ENCODE data around the gene USP21.

The USP21 gene

GRCh38 chr1:161166669-161167548 lies 7.6 kb downstream of the USP21 start:
- no peaks in the 10 kb centered on the region for H3K9me3 ChIP-seq
- H3K36me3 ChIP-seq = peaks cover 8 to 68% (median 34%) of the 10 kb centered on the region in 3 donors
- no peak for DNase-seq
- intact Hi-C loops (cut with DNase I; ENCODE audit: low total_unique reads) = no loop called here
- peak overlapping the region; percentile 75 to 82 for H3K4me3 ChIP-seq
- H3K27ac ChIP-seq = peak overlapping the region; percentile 93 to 95
- no peaks in the 10 kb centered on the region for H3K27me3 ChIP-seq
- peaks cover 0 to 31% (median 19%) of the 10 kb centered on the region in 4 donors for H3K4me1 ChIP-seq
- TF ChIP-seq, protein P1, sequence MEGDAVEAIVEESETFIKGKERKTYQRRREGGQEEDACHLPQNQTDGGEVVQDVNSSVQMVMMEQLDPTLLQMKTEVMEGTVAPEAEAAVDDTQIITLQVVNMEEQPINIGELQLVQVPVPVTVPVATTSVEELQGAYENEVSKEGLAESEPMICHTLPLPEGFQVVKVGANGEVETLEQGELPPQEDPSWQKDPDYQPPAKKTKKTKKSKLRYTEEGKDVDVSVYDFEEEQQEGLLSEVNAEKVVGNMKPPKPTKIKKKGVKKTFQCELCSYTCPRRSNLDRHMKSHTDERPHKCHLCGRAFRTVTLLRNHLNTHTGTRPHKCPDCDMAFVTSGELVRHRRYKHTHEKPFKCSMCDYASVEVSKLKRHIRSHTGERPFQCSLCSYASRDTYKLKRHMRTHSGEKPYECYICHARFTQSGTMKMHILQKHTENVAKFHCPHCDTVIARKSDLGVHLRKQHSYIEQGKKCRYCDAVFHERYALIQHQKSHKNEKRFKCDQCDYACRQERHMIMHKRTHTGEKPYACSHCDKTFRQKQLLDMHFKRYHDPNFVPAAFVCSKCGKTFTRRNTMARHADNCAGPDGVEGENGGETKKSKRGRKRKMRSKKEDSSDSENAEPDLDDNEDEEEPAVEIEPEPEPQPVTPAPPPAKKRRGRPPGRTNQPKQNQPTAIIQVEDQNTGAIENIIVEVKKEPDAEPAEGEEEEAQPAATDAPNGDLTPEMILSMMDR (IDR thresholded peaks at IDR 0.05) = no peak

GRCh38 chr1:161168906-161169305 lies 9.6 kb downstream of the USP21 start:
- Histone ChIP-seq H3K27me3 (no peaks in the 10 kb centered on the region), H3K4me3 (no peak overlapping the region), H3K27ac (no peak overlapping the region), H3K36me3 (peaks cover 15 to 66% (median 40%) of the 10 kb centered on the region in 3 donors), H3K4me1 (peaks cover 0 to 45% (median 32%) of the 10 kb centered on the region in 4 donors), H3K9me3 (no peaks in the 10 kb centered on the region)
- intact Hi-C loops (cut with DNase I; ENCODE audit: low total_unique reads) = no loop called here
- DNase-seq = no peak
- TF ChIP-seq, protein P1 (IDR thresholded peaks at IDR 0.05) = no peak

GRCh38 chr1:161171191-161171590 lies 11.9 kb downstream of the USP21 start:
- no peak for DNase-seq
- H3K36me3 ChIP-seq = peaks cover 20 to 75% (median 40%) of the 10 kb centered on the region in 3 donors
- no peaks in the 10 kb centered on the region for H3K9me3 ChIP-seq
- no peak overlapping the region for H3K4me3 ChIP-seq
- peaks cover 0 to 42% (median 31%) of the 10 kb centered on the region in 4 donors for H3K4me1 ChIP-seq
- H3K27me3 ChIP-seq = no peaks in the 10 kb centered on the region
- intact Hi-C loops (cut with DNase I; ENCODE audit: low total_unique reads) = no loop called here
- H3K27ac ChIP-seq = no peak overlapping the region
- TF ChIP-seq, protein P1 (IDR thresholded peaks at IDR 0.05) = no peak

DNA sequence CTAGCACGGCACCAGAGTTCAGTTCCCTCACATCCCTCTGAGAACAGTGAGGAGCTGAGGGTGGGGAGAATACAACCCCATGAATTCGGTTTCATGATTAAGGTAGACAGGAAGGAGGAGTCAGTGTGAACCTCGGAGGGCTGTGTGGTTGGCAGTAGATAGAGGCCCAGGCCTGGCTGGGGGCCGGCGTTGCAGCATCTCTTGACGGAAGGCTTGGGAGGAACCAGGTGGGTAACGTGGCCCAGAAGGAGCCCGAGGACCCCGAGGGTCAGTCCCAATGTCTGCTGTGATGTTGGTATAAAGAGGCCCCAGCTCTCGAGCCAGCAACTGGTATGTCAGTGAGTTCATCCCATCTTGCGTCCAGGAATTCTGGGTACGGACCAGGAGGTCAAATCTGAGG lies 12.4 kb downstream of the USP21 start:
- no peak overlapping the region for H3K27ac ChIP-seq
- TF ChIP-seq, protein P1 (IDR thresholded peaks at IDR 0.05) = no peak

GRCh38 chr1:161172349-161172748 lies 13.0 kb downstream of the USP21 start:
- Histone ChIP-seq H3K27ac (peak overlapping the region in 1 of 2 donors; percentile 47), H3K9me3 (no peaks in the 10 kb centered on the region), H3K27me3 (no peaks in the 10 kb centered on the region), H3K4me3 (no peak overlapping the region), H3K36me3 (peaks cover 20 to 75% (median 40%) of the 10 kb centered on the region in 3 donors), H3K4me1 (peaks cover 0 to 42% (median 31%) of the 10 kb centered on the region in 4 donors)
- intact Hi-C loops (cut with DNase I; ENCODE audit: low total_unique reads) = no loop called here
- no peak for DNase-seq
- TF ChIP-seq, protein P1 (IDR thresholded peaks at IDR 0.05) = no peak

More for the DNA sequence above, 12.4 kb downstream of the USP21 start:
- no peak for DNase-seq
- Histone ChIP-seq H3K27me3 (no peaks in the 10 kb centered on the region), H3K4me1 (peaks cover 0 to 47% (median 35%) of the 10 kb centered on the region in 4 donors), H3K36me3 (peaks cover 20 to 75% (median 40%) of the 10 kb centered on the region in 3 donors), H3K4me3 (no peak overlapping the region), H3K9me3 (no peaks in the 10 kb centered on the region)
- intact Hi-C loops (cut with DNase I; ENCODE audit: low total_unique reads) = no loop called here
